Fibroblast of lung (primary cell): Measurements from ENCODE around the gene AGRP. TPM values are rescaled to one million over a fixed set of nuclear protein-coding genes. Genes with fewer than 3 reads are reported as not detected.

Experiments
- DNase-seq, 2 donors: peaks; one replicate each; pipeline versions ENCODE4 v3.0.0 to v3.0.0-alpha.2; 2010; ENCODE audit warnings: low read depth in 2 of 2
- H2AFZ ChIP-seq: 2 replicates; pipeline ENCODE4 v1.5.1; 2012; ENCODE audit warnings: low read length, control low read depth, inconsistent platforms
- H3K27ac ChIP-seq: 2 replicates; pipeline ENCODE4 v1.5.1; 2011; ENCODE audit warnings: low read length, control low read depth; ENCODE audit not compliant: insufficient read depth
- H3K27me3 ChIP-seq: 2 replicates; pipeline ENCODE4 v1.5.1; 2011; ENCODE audit warnings: mild to moderate bottlenecking, low read length; ENCODE audit not compliant: control insufficient read depth, insufficient read depth
- H3K36me3 ChIP-seq: 2 replicates; pipeline ENCODE4 v1.5.1; 2011; ENCODE audit warnings: low read length; ENCODE audit not compliant: control insufficient read depth, insufficient read depth
- H3K4me1 ChIP-seq: 2 replicates; pipeline ENCODE4 v1.5.1; 2011; ENCODE audit warnings: low read length; ENCODE audit not compliant: control insufficient read depth, insufficient read depth; ENCODE audit errors: extremely low read depth
- H3K4me2 ChIP-seq: 2 replicates; pipeline ENCODE4 v1.5.1; 2011; ENCODE audit warnings: low read length, control low read depth; ENCODE audit not compliant: insufficient read depth; ENCODE audit errors: extremely low read depth
- H3K4me3 ChIP-seq, 4 experiments: fragments of 200-600 bp in 1 of 4; sonication (generic) in 1 of 4; replicated peaks in 1 of 4; 2 replicates each; pipeline ENCODE4 v1.5.1; 2011 to 2016; ENCODE audit warnings: low read length in 4 of 4, low read depth in 3 of 4, mild to moderate bottlenecking in 3 of 4, control low read depth in 2 of 4, inconsistent platforms in 1 of 4, mixed read lengths in 1 of 4; ENCODE audit not compliant: insufficient read depth in 1 of 4; ENCODE audit errors: control extremely low read depth in 1 of 4
- H3K79me2 ChIP-seq: 2 replicates; pipeline ENCODE4 v1.5.1; 2012; ENCODE audit warnings: mild to moderate bottlenecking, low read length, inconsistent platforms; ENCODE audit not compliant: control insufficient read depth, insufficient read depth
- H3K9ac ChIP-seq: 2 replicates; pipeline ENCODE4 v1.5.1; 2011; ENCODE audit warnings: mild to moderate bottlenecking, low read length, control low read depth; ENCODE audit not compliant: insufficient read depth
- H3K9me3 ChIP-seq: 2 replicates; pipeline ENCODE4 v1.5.1; 2012; ENCODE audit warnings: low read depth, low read length; ENCODE audit not compliant: control insufficient read depth, insufficient read depth
- H4K20me1 ChIP-seq: 2 replicates; pipeline ENCODE4 v1.5.1; 2011; ENCODE audit warnings: low read length; ENCODE audit not compliant: control insufficient read depth, insufficient read depth; ENCODE audit errors: extremely low read depth
- CTCF ChIP-seq, 2 donors: IDR thresholded peaks in 1 of 2; conservative IDR thresholded peaks in 1 of 2; 1 replicate in 1 of 2; 2 replicates in 1 of 2; pipeline ENCODE4 v1.5.1; 2011 to 2012; ENCODE audit warnings: low read length in 2 of 2, control low read depth in 1 of 2, inconsistent platforms in 1 of 2, low read depth in 1 of 2, mild to moderate bottlenecking in 1 of 2
- EZH2 ChIP-seq: IDR thresholded peaks from 2 replicates; pipeline ENCODE4 v1.5.1; 2012; ENCODE audit warnings: low read length, control low read depth, mild to moderate bottlenecking; ENCODE audit errors: missing control alignments
- polyA plus RNA-seq, 2 donors: library from polyadenylated mRNA; depleted of rRNA in 1 of 2; stranded (reverse) in 1 of 2; unstranded in 1 of 2; fragments of >200 nt; gene quantifications; 2 replicates each; pipeline ENCODE4 v1.2.1, GENCODE V29; 2011 to 2012; ENCODE audit warnings: missing spikeins in 1 of 2
- total RNA-seq: library from RNA; depleted of rRNA; stranded (reverse); fragments of >200 nt; gene quantifications from 2 replicates; pipeline ENCODE4 v1.2.1, GENCODE V29; 2014

The AGRP gene
- total and polyA plus RNA-seq, 2 donors (not counting 1 experiment from before 2014, with no cell fraction given) = not detected

DNA sequence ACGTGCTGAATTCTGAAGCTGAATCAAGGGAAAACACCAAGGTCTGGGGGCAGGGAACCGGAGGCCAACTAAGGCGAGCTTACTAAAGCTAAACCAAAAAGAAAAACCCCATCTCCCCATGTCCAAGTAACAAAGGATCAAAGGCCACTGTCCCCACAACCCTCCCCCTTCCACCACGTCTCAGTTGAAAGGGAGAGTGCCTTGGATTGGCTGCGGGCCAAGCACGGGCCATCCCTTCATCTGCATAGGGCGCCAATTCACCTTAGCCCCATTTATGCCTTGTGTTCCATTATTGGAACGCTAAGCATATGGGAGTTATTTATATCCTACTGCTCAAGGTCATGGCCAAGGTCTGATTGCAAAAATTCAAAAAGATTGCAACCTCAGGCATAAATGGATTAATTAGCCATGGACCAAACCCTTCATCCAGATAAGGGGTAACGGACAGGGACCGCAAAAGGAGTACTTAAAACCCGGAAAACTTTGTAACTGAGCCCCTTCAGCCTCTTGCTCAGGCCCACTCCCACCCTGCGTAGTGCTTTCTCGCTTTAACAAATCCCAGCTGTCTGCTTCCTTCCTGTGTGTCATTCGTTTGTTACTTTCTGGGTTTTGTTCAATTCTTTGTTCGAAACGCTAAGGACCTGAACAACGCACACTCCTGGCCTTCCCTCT is 1.6 kb downstream of the AGRP start:
- peak; percentile 46 to 57 for DNase-seq
- H3K79me2 ChIP-seq = peaks cover 35% of the 10 kb centered on the region

GRCh38 chr16:67480833-67481560 is 2.4 kb downstream of the AGRP start, which contains the start of gene ATP6V0D1:
Gene ATP6V0D1, minus strand, starts transcription at chr16:67481157. Its CDS starts 71 bp downstream, at chr16:67481086.
- peak within 1 kb of the TSS; percentile 92 for H2AFZ ChIP-seq
- H4K20me1 ChIP-seq = no peaks in the 10 kb centered on the region
- H3K27ac ChIP-seq = peak within 1 kb of the TSS; percentile 98
- DNase-seq = peak; percentile 95 to 98
- TF ChIP-seq CTCF (conservative IDR thresholded peaks at IDR 0.05 in 1 of 2, IDR thresholded peaks at IDR 0.05 in 1 of 2; ENCODE audit: low read depth in 1 of 2, low read length in 2 of 2) (peak; percentile 72 to 79), EZH2 (no peak)
- no peaks in the 10 kb centered on the region for H3K9me3 ChIP-seq
- peaks cover 13% of the 10 kb centered on the region for H3K4me1 ChIP-seq
- H3K4me2 ChIP-seq = peak within 1 kb of the TSS; percentile 99
- peaks cover 4% of the 10 kb centered on the region for H3K36me3 ChIP-seq
- no peaks in the 10 kb centered on the region for H3K27me3 ChIP-seq
- peaks cover 39% of the 10 kb centered on the region for H3K79me2 ChIP-seq
- H3K9ac ChIP-seq = peak within 1 kb of the TSS; percentile 98
- peak within 1 kb of the TSS; percentile 91 to 100 (median 99) for H3K4me3 ChIP-seq

More for the DNA sequence above, 1.6 kb downstream of the AGRP start:
- Histone ChIP-seq H3K9ac (peak overlapping the region; percentile 46), H2AFZ (peak overlapping the region; percentile 92), H4K20me1 (no peaks in the 10 kb centered on the region), H3K4me3 (peak overlapping the region; percentile 65 to 80 (median 76)), H3K4me2 (peak overlapping the region; percentile 99), H3K4me1 (peaks cover 13% of the 10 kb centered on the region), H3K27ac (peak overlapping the region; percentile 80), H3K36me3 (peaks cover 4% of the 10 kb centered on the region), H3K27me3 (no peaks in the 10 kb centered on the region), H3K9me3 (no peaks in the 10 kb centered on the region)
- no peak for TF ChIP-seq CTCF (conservative IDR thresholded peaks at IDR 0.05 in 1 of 2, IDR thresholded peaks at IDR 0.05 in 1 of 2; ENCODE audit: low read depth in 1 of 2, low read length in 2 of 2)

DNA sequence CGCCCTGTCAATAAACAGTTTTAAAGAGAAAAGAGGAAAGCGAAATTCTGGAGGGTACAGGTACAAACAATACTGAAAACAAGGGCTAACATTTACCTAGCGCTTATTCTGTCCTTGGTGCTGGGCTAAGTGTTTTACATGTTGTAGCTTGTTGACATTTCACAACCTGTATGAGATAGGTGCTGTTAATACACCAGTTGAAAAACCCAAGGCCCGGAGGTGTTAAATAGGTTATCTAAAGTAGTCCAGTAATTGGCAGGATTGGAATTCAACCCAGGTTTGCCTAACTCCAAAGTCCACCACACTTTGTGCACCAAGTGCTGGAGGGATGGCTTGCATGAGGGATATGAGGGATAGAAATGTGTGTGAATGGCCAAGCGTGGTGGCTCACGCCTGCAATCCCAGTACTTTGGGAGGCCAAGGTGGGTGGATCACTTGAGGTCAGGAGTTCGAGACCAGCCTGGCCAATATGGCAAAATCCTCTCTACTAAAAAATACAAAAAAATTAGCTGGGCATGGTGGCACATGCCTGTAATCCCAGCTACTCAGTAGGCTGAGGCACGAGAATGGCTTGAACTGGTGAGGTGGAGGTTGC is 5.3 kb downstream of the AGRP start:
- Histone ChIP-seq H3K79me2 (peaks cover 63% of the 10 kb centered on the region), H3K36me3 (no peaks in the 10 kb centered on the region), H3K9me3 (no peaks in the 10 kb centered on the region), H2AFZ (no peak overlapping the region), H3K27me3 (no peaks in the 10 kb centered on the region), H4K20me1 (peaks cover under 1% of the 10 kb centered on the region), H3K4me2 (no peak overlapping the region), H3K4me1 (peaks cover 13% of the 10 kb centered on the region), H3K4me3 (no peak overlapping the region), H3K27ac (no peak overlapping the region), H3K9ac (no peak overlapping the region)
- TF ChIP-seq CTCF (conservative IDR thresholded peaks at IDR 0.05 in 1 of 2, IDR thresholded peaks at IDR 0.05 in 1 of 2; ENCODE audit: low read depth in 1 of 2, low read length in 2 of 2) (no peak), EZH2 (no peak)
- no peak for DNase-seq
